Embryonic facial prominence (tissue), 1 donor: Measurements from ENCODE around the gene SMIM44.

ENCODE experiments used
- DNase-seq: peaks from one replicate; pipeline ENCODE4 v3.0.0-alpha.2; 2016; ENCODE audit errors: extremely low spot score

SMIM44 gene

GRCh38 chr19:3500429-3501101, 17.3 kb upstream of the SMIM44 start, which contains the start of gene DOHH:
Gene DOHH (minus strand): TSS chr19:3500674. CDS start chr19:3496814, 3,860 bp downstream.
- peak; percentile 94 for DNase-seq

- no peak for DNase-seq
These were observed 16.6 kb upstream of the SMIM44 start for GRCh38 chr19:3499738-3500428.

- no peak for DNase-seq
These were observed 14.7 kb upstream of the SMIM44 start for GRCh38 chr19:3497757-3498520.

GRCh38 chr19:3496392-3497273, 13.4 kb upstream of the SMIM44 start:
- DNase-seq = no peak

GRCh38 chr19:3494559-3494958, 11.3 kb upstream of the SMIM44 start:
- no peak for DNase-seq

GRCh38 chr19:3494051-3494450, 10.8 kb upstream of the SMIM44 start:
- DNase-seq = no peak

GRCh38 chr19:3493651-3494050, 10.4 kb upstream of the SMIM44 start:
- DNase-seq = no peak

GRCh38 chr19:3492919-3493318, 9.7 kb upstream of the SMIM44 start:
- DNase-seq = no peak

GRCh38 chr19:3492131-3492839, 9.0 kb upstream of the SMIM44 start:
- DNase-seq = no peak

- no peak for DNase-seq
These were observed 8.3 kb upstream of the SMIM44 start for GRCh38 chr19:3491396-3492119.

- no peak for DNase-seq
These were observed 575 bp downstream of the SMIM44 start for GRCh38 chr19:3482507-3483225.

GRCh38 chr19:3481241-3482090, 1.8 kb downstream of the SMIM44 start:
- no peak for DNase-seq

GRCh38 chr19:3480383-3481091, 2.7 kb downstream of the SMIM44 start, which contains the start of gene SMIM24:
Gene SMIM24 (minus strand): TSS chr19:3480525. CDS start chr19:3480463, 62 bp downstream.
- no peak for DNase-seq

- DNase-seq = no peak
These were observed 3.4 kb downstream of the SMIM44 start for GRCh38 chr19:3479834-3480215.

GRCh38 chr19:3479177-3479833, 3.9 kb downstream of the SMIM44 start:
- no peak for DNase-seq

GRCh38 chr19:3478409-3479176, 4.6 kb downstream of the SMIM44 start:
- DNase-seq = no peak

- no peak for DNase-seq
These were observed 5.3 kb downstream of the SMIM44 start for GRCh38 chr19:3477951-3478350.
